IPS DF 6.9 (cell line): ENCODE results near the gene SLC39A13.

Experiments
- DNase-seq: peaks from one replicate; pipeline ENCODE4 v3.0.0-alpha.2; 2013; ENCODE audit warnings: low read depth, low spot score
- H3K27ac ChIP-seq: one replicate; pipeline ENCODE4 v1.5.1; 2013; ENCODE audit warnings: low read length, control low read depth
- H3K27me3 ChIP-seq: 2 replicates; pipeline ENCODE4 v1.6.1; 2013; ENCODE audit warnings: mild to moderate bottlenecking, low read length; ENCODE audit not compliant: control insufficient read depth, insufficient read depth
- H3K36me3 ChIP-seq: 2 replicates; pipeline ENCODE4 v1.6.1; 2013; ENCODE audit warnings: low read length; ENCODE audit not compliant: control insufficient read depth, insufficient read depth
- H3K4me1 ChIP-seq: 2 replicates; pipeline ENCODE4 v1.6.1; 2013; ENCODE audit warnings: low read length; ENCODE audit not compliant: control insufficient read depth, insufficient read depth
- H3K4me3 ChIP-seq: 2 replicates; pipeline ENCODE4 v1.5.1; 2013; ENCODE audit warnings: mild to moderate bottlenecking, low read length
- H3K9me3 ChIP-seq: 2 replicates; pipeline ENCODE4 v1.6.1; 2013; ENCODE audit warnings: low read length, inconsistent platforms; ENCODE audit not compliant: control insufficient read depth, insufficient read depth
- WGBS: extraction: QIAGEN DNeasy Blood & Tissue Kit; methylation state at CpG from one replicate; pipeline ENCODE4 v1.1.7; 2013; ENCODE audit warnings: mixed read lengths, missing lambda C conversion rate; ENCODE audit not compliant: insufficient read length, insufficient coverage; 5-methylcytosine and 5-hydroxymethylcytosine counted together

SLC39A13 gene

GRCh38 chr11:47442514-47442913 is 34.1 kb downstream of the SLC39A13 start:
- Histone ChIP-seq H3K4me3 (no peak overlapping the region), H3K4me1 (no peaks in the 10 kb centered on the region), H3K27me3 (no peaks in the 10 kb centered on the region), H3K27ac (no peak overlapping the region), H3K36me3 (no peaks in the 10 kb centered on the region), H3K9me3 (no peaks in the 10 kb centered on the region)
- no peak for DNase-seq
- no CpG with 5 or more reads among the region's 8 CpGs for WGBS

- Histone ChIP-seq H3K27me3 (no peaks in the 10 kb centered on the region), H3K4me3 (no peak overlapping the region), H3K4me1 (no peaks in the 10 kb centered on the region), H3K36me3 (no peaks in the 10 kb centered on the region), H3K9me3 (no peaks in the 10 kb centered on the region), H3K27ac (no peak overlapping the region)
- DNase-seq = no peak
- no CpG with 5 or more reads among the region's 12 CpGs for WGBS
Measured at GRCh38 chr11:47443028-47443700, 34.8 kb downstream of the SLC39A13 start.

- H3K36me3 ChIP-seq = no peaks in the 10 kb centered on the region
- no peak overlapping the region for H3K4me3 ChIP-seq
- WGBS = no CpG with 5 or more reads among the region's 3 CpGs
- H3K9me3 ChIP-seq = no peaks in the 10 kb centered on the region
- H3K27ac ChIP-seq = no peak overlapping the region
- no peak for DNase-seq
- H3K4me1 ChIP-seq = no peaks in the 10 kb centered on the region
- H3K27me3 ChIP-seq = no peaks in the 10 kb centered on the region
Measured at GRCh38 chr11:47443817-47444216, 35.4 kb downstream of the SLC39A13 start.

GRCh38 chr11:47445840-47446239 is 37.5 kb downstream of the SLC39A13 start:
- Histone ChIP-seq H3K27ac (no peak overlapping the region), H3K4me3 (no peak overlapping the region), H3K27me3 (no peaks in the 10 kb centered on the region), H3K36me3 (no peaks in the 10 kb centered on the region), H3K9me3 (no peaks in the 10 kb centered on the region), H3K4me1 (no peaks in the 10 kb centered on the region)
- WGBS = no CpG with 5 or more reads among the region's 4 CpGs
- no peak for DNase-seq

- Histone ChIP-seq H3K36me3 (no peaks in the 10 kb centered on the region), H3K4me1 (no peaks in the 10 kb centered on the region), H3K27ac (no peak overlapping the region), H3K4me3 (no peak overlapping the region), H3K27me3 (no peaks in the 10 kb centered on the region), H3K9me3 (no peaks in the 10 kb centered on the region)
- no CpG with 5 or more reads among the region's 9 CpGs for WGBS
- DNase-seq = no peak
Measured at GRCh38 chr11:47446833-47447232, 38.4 kb downstream of the SLC39A13 start.

- no peaks in the 10 kb centered on the region for H3K36me3 ChIP-seq
- H3K4me1 ChIP-seq = no peaks in the 10 kb centered on the region
- H3K9me3 ChIP-seq = no peaks in the 10 kb centered on the region
- DNase-seq = no peak
- H3K27ac ChIP-seq = no peak overlapping the region
- no CpG with 5 or more reads among the region's 12 CpGs for WGBS
- H3K4me3 ChIP-seq = no peak overlapping the region
- no peaks in the 10 kb centered on the region for H3K27me3 ChIP-seq
Measured at GRCh38 chr11:47447906-47448305, 39.5 kb downstream of the SLC39A13 start.

- no peak for DNase-seq
- Histone ChIP-seq H3K9me3 (no peaks in the 10 kb centered on the region), H3K36me3 (no peaks in the 10 kb centered on the region), H3K4me3 (no peak within 1 kb of the TSS), H3K27me3 (no peaks in the 10 kb centered on the region), H3K4me1 (no peaks in the 10 kb centered on the region), H3K27ac (no peak within 1 kb of the TSS)
- no CpG with 5 or more reads among the region's 32 CpGs for WGBS
Measured at GRCh38 chr11:47448566-47449427, 40.4 kb downstream of the SLC39A13 start, which contains the start of gene RAPSN. RAPSN (minus strand) TSS chr11:47449136; CDS start chr11:47448964, 172 bp downstream.

- Histone ChIP-seq H3K27me3 (no peaks in the 10 kb centered on the region), H3K27ac (no peak overlapping the region), H3K9me3 (no peaks in the 10 kb centered on the region), H3K36me3 (no peaks in the 10 kb centered on the region), H3K4me3 (no peak overlapping the region), H3K4me1 (no peaks in the 10 kb centered on the region)
- DNase-seq = no peak
- no CpG with 5 or more reads among the region's 8 CpGs for WGBS
Measured at GRCh38 chr11:47449541-47449940, 41.2 kb downstream of the SLC39A13 start.

GRCh38 chr11:47451436-47451835 is 43.0 kb downstream of the SLC39A13 start:
- no peaks in the 10 kb centered on the region for H3K36me3 ChIP-seq

GRCh38 chr11:47451990-47452389 is 43.6 kb downstream of the SLC39A13 start:
- no CpG with 5 or more reads among the region's 4 CpGs for WGBS
- H3K27me3 ChIP-seq = no peaks in the 10 kb centered on the region

More at GRCh38 chr11:47451436-47451835, 43.0 kb downstream of the SLC39A13 start:
- no peaks in the 10 kb centered on the region for H3K9me3 ChIP-seq
- H3K4me3 ChIP-seq = no peak overlapping the region
- H3K27me3 ChIP-seq = no peaks in the 10 kb centered on the region
- no CpG with 5 or more reads among the region's 4 CpGs for whole genome bisulfite sequencing
- H3K27ac ChIP-seq = no peak overlapping the region
- no peaks in the 10 kb centered on the region for H3K4me1 ChIP-seq
- no peak for DNase-seq

More at GRCh38 chr11:47451990-47452389, 43.6 kb downstream of the SLC39A13 start:
- DNase-seq = no peak
- H3K4me3 ChIP-seq = no peak overlapping the region
- H3K27ac ChIP-seq = no peak overlapping the region
- no peaks in the 10 kb centered on the region for H3K9me3 ChIP-seq
- no peaks in the 10 kb centered on the region for H3K36me3 ChIP-seq
- no peaks in the 10 kb centered on the region for H3K4me1 ChIP-seq
